GM23338 (cell line): ENCODE measurements around the gene IGF1R.

Experiments
- EZH2 ChIP-seq: fragments of 200-600 bp; sonication (generic); IDR thresholded peaks from one replicate; pipeline ENCODE4 v1.8.0; 2017; ENCODE audit warnings: antibody characterized with exemption, mild to moderate bottlenecking, low read depth; ENCODE audit not compliant: unreplicated experiment
- EZH2phosphoT487 ChIP-seq: fragments of 200-600 bp; sonication (generic); IDR thresholded peaks from one replicate; pipeline ENCODE4 v1.8.1; 2018; ENCODE audit warnings: antibody characterized with exemption; ENCODE audit not compliant: unreplicated experiment
- POLR2AphosphoS5 ChIP-seq: IDR thresholded peaks from 2 replicates; pipeline ENCODE4 v1.6.1; 2016; ENCODE audit warnings: antibody characterized with exemption, low read depth
- TF ChIP-seq, protein P1 (sequence below), 2 experiments: fragments of 200-600 bp in 1 of 2; sonication (generic) in 1 of 2; conservative IDR thresholded peaks; 2 replicates each; pipeline versions ENCODE4 v1.5.1 to v1.6.1; 2016 to 2017; ENCODE audit warnings: antibody characterized with exemption in 2 of 2, low read depth in 2 of 2, mild to moderate bottlenecking in 2 of 2, moderate library complexity in 1 of 2

DNA sequence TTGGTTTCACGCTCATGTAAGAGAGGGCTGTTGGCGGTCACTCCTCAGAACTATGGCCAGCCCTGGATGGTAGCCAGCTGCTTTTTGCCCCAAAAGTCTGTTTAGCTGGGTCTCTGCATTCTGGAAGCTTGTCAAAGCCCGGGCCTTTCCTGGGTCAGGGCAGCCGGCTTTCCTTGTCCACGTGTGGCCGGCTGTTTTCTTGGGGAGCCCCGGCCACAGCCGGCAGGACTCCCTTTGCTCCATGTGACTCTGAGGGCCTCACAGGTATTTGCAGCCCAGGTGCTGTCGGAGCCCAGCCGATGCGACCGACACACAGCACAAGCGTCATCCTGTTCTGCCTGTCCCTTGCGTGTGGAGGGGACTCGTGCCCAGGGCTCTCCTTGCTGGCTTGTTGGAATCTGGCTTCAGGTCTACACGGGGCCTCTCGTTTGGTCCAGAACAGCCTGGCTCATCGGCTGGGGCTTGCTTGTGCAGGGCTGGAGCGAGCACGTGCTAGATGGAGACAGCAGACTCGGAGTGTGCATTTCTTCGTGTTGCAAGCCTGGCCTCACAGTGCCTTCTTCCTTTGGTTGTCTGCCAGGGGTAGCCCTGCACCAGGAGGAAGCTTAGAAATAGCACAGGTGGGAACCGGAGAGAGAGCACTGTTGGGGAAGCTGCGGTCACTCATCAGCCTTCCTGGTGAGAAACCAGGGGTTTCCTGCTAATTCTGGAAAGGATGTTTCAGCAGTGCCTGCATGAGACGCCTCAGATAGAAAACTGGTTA lies 307.8 kb downstream of the IGF1R start:
- TF ChIP-seq EZH2 (no peak), POLR2AphosphoS5 (no peak), EZH2phosphoT487 (no peak)
- TF ChIP-seq, protein P1, sequence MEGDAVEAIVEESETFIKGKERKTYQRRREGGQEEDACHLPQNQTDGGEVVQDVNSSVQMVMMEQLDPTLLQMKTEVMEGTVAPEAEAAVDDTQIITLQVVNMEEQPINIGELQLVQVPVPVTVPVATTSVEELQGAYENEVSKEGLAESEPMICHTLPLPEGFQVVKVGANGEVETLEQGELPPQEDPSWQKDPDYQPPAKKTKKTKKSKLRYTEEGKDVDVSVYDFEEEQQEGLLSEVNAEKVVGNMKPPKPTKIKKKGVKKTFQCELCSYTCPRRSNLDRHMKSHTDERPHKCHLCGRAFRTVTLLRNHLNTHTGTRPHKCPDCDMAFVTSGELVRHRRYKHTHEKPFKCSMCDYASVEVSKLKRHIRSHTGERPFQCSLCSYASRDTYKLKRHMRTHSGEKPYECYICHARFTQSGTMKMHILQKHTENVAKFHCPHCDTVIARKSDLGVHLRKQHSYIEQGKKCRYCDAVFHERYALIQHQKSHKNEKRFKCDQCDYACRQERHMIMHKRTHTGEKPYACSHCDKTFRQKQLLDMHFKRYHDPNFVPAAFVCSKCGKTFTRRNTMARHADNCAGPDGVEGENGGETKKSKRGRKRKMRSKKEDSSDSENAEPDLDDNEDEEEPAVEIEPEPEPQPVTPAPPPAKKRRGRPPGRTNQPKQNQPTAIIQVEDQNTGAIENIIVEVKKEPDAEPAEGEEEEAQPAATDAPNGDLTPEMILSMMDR (conservative IDR thresholded peaks at IDR 0.05; ENCODE audit: low read depth in 2 of 2), result no peak
